ENCODE data around the gene ZCCHC17. TPM values are rescaled to one million over a fixed set of nuclear protein-coding genes. Genes with fewer than 3 reads are reported as not detected.

The ZCCHC17 gene
- total RNA-seq, 4 donors from 2014 or later: 20.4 to 23.5 (median 21.7) TPM

DNA sequence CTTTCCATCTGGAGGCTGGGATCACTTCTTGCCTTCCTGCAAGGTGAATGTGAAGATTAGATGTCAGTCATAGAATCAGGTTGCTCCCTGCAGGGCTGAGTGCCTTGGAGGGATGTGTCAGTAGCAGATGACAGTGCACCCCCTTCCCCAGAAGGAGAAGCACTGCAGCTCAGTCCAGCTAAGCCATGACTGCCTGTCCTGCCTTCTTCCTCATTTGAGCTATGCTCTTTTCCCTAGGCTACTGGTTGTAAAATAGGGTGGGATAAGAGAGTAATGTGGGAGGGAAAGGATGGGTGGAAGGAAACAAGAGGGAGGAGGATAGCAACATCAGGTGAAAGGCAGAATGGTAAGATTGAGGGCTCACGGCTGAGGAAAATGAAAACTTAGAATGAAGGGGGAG is 87.1 kb downstream of the ZCCHC17 start:
- TF ChIP-seq, protein P1, sequence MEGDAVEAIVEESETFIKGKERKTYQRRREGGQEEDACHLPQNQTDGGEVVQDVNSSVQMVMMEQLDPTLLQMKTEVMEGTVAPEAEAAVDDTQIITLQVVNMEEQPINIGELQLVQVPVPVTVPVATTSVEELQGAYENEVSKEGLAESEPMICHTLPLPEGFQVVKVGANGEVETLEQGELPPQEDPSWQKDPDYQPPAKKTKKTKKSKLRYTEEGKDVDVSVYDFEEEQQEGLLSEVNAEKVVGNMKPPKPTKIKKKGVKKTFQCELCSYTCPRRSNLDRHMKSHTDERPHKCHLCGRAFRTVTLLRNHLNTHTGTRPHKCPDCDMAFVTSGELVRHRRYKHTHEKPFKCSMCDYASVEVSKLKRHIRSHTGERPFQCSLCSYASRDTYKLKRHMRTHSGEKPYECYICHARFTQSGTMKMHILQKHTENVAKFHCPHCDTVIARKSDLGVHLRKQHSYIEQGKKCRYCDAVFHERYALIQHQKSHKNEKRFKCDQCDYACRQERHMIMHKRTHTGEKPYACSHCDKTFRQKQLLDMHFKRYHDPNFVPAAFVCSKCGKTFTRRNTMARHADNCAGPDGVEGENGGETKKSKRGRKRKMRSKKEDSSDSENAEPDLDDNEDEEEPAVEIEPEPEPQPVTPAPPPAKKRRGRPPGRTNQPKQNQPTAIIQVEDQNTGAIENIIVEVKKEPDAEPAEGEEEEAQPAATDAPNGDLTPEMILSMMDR (IDR thresholded peaks at IDR 0.05; ENCODE audit: low read depth): no peak

GRCh38 chr1:31387612-31388011 is 90.8 kb downstream of the ZCCHC17 start:
- TF ChIP-seq, protein P1 (IDR thresholded peaks at IDR 0.05; ENCODE audit: low read depth): no peak

- TF ChIP-seq, protein P1 (IDR thresholded peaks at IDR 0.05; ENCODE audit: low read depth): no peak
These were observed 92.8 kb downstream of the ZCCHC17 start for GRCh38 chr1:31389616-31390015.

GRCh38 chr1:31390071-31390470 is 93.2 kb downstream of the ZCCHC17 start:
- TF ChIP-seq, protein P1 (IDR thresholded peaks at IDR 0.05; ENCODE audit: low read depth): no peak

- TF ChIP-seq, protein P1 (IDR thresholded peaks at IDR 0.05; ENCODE audit: low read depth): no peak
These were observed 96.6 kb downstream of the ZCCHC17 start for GRCh38 chr1:31393463-31393862.

DNA sequence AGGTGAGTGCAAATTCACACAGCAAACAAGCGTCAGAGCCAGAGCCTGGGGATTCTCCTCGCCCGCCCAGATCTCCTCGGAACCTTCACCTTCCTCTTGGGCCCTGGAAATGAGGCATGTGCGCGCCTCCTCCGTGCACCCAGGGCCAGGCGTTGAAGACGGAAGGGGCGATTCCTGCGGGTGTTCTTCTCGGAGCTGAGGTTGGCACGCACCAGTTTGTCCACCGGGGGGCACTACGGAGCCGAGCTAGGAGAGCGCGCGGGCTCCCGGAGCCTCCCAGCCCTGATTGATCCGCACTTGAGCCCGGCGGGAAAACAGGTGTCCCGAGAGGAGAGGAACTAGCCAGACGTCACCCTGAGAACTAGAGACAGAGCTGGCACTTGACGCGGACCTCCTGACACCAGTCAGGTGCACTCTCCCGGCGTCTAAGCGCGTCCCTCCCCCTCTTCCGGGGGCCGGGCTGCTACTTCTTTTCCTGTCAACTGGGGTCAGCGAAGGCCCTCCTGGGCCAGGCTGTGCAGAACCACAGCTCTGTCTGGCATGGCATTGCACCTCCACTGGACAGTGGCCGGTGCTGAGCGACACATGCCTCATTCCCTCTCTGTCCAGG is 97.9 kb downstream of the ZCCHC17 start:
- TF ChIP-seq, protein P1 (IDR thresholded peaks at IDR 0.05; ENCODE audit: low read depth): no peak

- TF ChIP-seq, protein P1 (IDR thresholded peaks at IDR 0.05; ENCODE audit: low read depth): no peak
These were observed 100.0 kb downstream of the ZCCHC17 start for GRCh38 chr1:31396633-31397351.
